Measurements from ENCODE around the gene SSH2.

SSH2 gene

GRCh38 chr17:29650396-29650795, 279.6 kb downstream of the SSH2 start:
- DNase-seq, result no peak

GRCh38 chr17:29649359-29649758, 280.7 kb downstream of the SSH2 start:
- no peak for DNase-seq

DNA sequence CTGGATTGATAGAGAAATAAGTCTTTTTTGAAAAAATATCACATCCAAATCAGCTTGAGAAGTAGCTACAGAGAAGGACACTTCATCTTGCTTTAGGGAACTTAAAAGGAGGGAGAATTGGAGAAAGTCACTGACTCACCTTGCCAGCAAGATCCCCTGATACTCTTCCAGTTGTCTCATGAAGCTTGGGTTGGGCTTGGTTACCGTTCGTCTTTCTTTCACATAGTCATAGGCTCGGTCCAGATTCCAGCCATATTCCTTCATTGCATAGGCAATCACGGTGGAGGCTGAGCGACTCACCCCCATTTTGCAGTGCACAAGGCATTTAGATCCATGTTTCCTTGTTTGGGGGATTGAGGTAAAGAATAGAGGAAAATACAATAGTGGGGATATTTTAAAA, 282.0 kb downstream of the SSH2 start:
- no peak for DNase-seq

GRCh38 chr17:29645515-29646051, 284.4 kb downstream of the SSH2 start:
- no peak for DNase-seq

DNA sequence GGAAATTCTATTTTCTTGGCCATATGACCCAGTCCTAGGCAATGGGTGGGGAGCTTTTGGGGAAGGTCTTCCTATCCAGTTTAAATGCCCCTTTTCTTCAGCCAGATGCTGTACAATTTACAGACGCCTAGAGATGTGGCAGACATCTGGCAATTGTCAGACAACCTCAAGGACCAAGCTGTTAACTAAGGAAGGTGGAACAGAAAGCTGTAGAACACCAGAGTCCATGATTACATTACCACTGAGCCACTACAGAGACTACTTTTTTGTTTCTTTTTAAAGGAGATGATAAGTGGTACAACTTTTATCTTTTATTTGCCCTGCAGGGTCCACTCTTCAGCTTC, 286.2 kb downstream of the SSH2 start:
- no peak for DNase-seq

- DNase-seq, result no peak
These were observed 287.8 kb downstream of the SSH2 start for GRCh38 chr17:29642171-29642611.

GRCh38 chr17:29640981-29641642, 288.9 kb downstream of the SSH2 start:
- DNase-seq, result no peak

DNA sequence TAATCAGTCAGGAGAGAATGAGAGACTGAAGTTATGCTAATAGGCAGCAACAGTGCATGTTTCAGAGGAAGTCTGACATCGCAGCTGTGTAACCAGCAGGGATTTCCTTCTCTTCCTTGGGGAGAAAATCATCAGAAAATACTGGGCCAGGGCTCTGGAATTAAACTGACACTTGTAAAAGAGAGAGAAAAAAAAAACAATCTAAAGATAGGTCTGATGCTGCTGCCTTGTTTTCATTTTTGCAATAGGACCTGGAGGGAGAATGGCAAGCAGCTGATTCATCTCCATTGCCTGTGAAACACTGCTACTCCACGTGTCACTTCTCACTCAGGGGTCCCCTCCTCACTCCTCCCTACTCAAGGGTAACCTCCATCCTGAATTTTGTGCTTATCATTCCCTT, 289.6 kb downstream of the SSH2 start:
- no peak for DNase-seq

DNA sequence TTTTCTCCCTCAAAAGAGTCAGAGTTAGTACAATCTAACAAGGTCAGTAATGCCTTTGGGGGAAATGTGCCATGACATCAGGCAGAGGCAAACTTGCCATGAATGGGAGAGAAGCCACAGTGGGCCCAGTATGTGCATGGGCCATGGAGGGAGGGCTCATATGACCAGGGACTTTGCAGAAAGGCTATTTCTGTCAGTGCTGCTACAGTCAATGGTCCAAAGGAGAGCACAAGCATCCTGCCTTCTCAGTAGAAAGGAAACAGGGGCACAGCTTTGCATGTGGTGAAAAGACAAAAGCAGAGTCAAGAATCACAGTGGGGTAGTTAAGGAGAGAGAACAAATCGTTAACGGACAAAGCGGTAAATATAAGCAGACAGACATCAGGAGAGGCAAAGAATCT, 296.1 kb downstream of the SSH2 start:
- no peak for DNase-seq

- no peak for DNase-seq
These were observed 299.3 kb downstream of the SSH2 start for GRCh38 chr17:29630630-29631193.

DNA sequence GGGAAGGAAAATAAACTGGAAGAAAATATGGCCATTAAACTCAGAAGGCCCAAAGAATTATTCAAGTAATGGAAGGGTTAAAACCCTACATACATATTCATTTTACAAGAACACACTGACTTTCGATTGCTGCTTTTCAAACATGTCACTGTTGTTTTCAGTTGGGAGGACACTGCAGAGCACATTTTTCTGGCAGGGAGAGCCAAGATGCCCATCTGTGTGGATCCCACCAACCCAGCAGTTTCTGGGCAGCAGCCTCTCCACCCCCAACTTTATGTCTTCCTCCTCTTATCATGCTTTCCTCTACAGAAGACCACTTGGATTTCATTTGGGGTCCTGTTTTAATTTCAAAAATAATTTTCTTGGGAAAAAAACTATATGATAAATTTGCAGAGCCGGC, 300.2 kb downstream of the SSH2 start:
- DNase-seq, result no peak

DNA sequence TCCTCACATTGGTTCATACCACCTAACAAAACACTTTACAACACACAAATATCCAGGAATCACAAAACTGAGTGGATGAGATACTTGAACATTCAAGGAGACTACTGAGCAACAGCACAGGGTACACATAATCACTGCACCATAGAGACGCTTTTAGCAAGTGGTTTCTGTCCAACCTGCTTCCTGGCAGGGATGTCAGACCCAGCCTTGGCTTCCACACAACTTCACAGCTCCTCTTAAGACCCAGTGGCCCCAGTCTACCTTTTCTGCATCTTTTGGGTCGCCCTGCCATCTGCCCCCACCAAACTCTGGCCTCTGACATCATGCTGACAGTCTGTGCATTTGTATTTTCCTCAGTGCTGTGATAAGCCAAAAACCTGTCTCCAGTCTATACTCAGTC, 301.4 kb downstream of the SSH2 start:
- DNase-seq, result no peak

- DNase-seq, result no peak
These were observed 302.1 kb downstream of the SSH2 start for GRCh38 chr17:29627951-29628350.

DNA sequence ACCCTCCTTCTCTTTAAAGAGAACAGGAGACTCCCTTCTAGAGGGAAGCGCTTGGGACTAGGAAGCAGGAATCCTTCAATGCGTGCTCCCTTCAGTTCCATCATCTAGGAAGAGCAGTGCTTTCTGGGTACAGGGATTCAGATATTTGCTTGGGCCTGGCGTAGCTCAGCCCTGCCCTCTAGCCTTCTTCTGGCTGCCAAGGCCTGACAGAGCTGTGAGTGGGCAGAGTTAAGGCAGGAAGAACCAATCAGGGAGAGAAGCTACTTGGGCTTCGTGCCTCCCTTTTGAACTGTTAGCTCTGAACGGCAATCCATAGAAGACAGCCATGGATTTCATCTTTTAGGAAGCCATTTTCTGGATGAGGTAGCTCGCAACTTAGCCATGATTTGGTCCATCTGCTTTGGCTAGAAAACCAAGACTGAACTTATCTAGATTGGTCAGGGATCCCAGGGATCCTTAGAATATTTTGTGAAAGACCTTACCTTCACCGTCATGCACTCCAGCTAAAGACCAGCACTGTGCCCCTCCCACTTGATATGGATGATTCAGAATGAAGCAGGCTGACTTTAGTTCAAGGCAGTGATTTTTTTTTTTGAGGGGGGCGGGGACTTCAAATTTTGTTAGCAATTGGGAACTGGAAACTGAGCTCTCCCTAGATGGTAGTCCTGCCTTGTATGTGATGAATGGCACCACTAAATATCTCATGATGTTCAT, 304.8 kb downstream of the SSH2 start:
- DNase-seq, result peak; percentile 45

- no peak for DNase-seq
These were observed 305.4 kb downstream of the SSH2 start for GRCh38 chr17:29624586-29624985.

DNA sequence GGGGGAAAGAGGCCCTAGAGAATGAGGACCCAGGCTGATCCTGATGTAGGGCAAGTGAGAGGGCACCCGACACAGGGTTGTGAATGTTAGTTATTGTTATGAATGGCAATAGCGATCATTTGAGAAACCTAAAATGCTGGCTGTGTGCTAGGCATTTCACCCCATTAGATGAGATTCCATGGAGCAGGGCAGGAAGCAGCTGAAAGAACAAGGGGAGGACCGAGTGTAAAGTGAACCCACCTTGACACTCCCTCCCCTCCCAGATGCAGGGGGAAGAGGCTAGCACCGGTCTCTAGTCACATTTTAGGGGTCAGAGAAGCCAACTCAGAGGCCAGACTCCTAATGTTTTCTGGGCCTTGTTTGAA, 306.8 kb downstream of the SSH2 start:
- DNase-seq, result no peak

- peak; percentile 88 for DNase-seq
These were observed 307.4 kb downstream of the SSH2 start, which contains the start of gene CORO6 for GRCh38 chr17:29622337-29623282. TSS of gene CORO6 (minus strand) at chr17:29622912. CDS start at chr17:29621421, 1,491 bp downstream.

GRCh38 chr17:29621751-29622194, 308.3 kb downstream of the SSH2 start:
- peak; percentile 47 for DNase-seq

DNA sequence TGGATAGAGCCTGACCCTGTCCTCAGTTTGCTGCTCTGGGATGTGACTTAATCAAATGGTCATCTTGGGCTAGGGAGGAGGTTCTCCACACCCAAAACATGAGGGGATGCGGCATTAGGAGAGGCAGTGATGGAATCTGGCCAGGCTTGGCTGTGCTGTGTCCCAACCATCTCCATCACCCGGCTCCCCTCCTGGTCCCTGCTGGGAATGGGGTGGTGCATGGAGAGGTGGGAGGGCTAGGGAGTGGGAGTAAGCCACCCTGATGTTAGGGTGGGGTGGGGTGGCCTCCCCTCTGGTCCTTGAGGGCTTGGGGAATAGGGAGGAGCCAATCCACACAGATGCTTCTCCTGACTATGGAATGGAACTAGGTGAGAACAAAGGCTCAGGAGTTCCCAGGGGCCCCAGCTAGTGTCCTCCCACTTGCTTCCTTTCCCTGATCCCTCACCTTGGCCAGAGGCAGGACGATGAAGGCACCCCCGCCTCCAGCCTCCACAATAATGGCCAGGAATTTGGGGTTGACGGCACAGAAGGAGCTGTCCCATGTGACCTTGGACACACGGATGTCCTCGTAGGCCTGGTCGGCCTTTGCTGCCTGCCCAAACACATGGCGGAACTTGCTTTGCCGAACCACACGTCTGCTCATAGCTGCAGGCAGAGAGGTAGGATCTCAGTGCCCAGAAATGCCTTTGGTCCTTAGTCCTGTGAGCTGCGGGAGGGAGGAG, 309.1 kb downstream of the SSH2 start:
- DNase-seq, result peak; percentile 48

DNA sequence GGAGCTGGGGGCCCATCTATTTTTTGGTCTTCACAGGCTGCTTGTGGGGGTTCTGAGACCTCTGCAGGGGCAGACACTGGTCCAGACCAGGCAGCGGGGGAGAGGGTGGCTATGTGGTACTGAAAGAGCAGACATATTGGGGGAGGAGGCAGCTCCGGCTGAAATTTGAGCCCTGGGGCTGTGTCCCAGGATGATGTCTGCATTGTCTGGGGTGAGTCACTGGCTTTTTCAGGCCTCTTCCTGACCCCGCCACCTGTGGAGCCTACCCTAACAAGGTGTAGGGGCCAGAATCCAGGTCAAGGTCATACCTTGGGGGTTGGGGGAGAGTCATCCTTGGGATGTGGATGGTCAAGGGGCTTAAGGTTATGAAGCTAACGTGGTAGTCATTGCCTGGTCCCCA, 309.8 kb downstream of the SSH2 start:
- DNase-seq, result no peak

DNA sequence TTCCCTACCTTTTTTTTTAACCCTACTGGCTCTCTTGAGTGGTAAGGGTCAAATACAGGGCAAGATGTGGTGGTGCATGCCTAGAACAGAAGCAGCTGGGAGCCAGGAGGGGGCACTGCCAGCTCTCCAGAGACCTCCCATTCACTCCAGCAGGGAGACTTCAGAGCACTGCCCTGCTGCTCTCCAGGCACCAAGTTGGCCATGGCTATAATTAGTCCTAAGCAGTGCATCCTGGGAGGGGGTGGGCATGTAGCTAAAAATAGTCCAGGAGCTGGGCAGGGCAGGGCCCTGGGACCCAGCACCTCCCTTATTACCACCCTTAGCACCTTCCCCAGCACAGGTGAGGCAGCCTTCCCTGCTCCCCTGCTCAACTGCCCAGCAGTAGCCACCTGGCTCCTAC, 310.8 kb downstream of the SSH2 start:
- DNase-seq, result no peak

All from activated effector memory CD4-positive, alpha-beta T cell treated with anti-CD3 and anti-CD28 coated beads, Interleukin-2, amount 50 U/mL, for 16 hours (primary cell).